Subcutaneous adipose tissue (tissue), 4 donors: ENCODE results near the gene GID8. TPM values are rescaled to one million over a fixed set of nuclear protein-coding genes. Genes with fewer than 3 reads are reported as not detected.

Source experiments
- total RNA-seq, 4 donors: library from RNA; depleted of rRNA; stranded (reverse); fragments of >200 nt; gene quantifications; one replicate each; pipeline ENCODE4 v1.1.0, GENCODE V29; 2016
- TF ChIP-seq, protein P1 (sequence below): fragments of 450-650 bp; IDR thresholded peaks from one replicate; pipeline ENCODE4 v1.5.1; 2016; ENCODE audit warnings: low read depth, mild to moderate bottlenecking, control low read depth, antibody characterized with exemption, moderate library complexity

Gene GID8
- total RNA-seq, 4 donors from 2014 or later, result 15.3 to 32.2 (median 23.6) TPM

DNA sequence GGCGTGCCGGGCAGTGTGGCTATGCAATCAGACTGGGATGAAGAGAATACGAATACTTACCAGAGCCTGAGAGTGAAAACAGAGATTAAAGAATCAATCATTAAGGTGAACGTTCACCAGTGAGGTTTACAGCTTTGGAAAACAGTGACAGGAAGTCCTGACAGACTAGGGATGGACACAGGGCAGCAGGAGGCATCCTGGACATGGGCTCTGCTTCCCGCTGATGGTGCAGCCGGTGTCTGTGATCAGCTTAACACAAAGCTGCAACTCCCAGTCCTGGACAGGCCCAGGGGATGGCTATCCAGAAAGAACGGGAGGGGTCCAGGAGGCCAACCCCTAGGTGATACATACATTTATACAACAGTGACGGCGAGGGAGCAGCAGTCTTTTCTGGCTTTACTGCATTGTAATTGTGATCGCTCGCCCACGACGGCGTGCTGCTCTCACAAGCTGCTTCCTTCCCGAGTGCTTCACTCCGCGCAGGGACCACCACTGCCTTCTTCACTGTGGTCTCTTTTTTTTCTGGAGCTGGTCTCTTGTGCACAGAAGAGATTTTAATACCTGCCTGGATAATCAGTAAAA, 32.3 kb upstream of the GID8 start:
- TF ChIP-seq, protein P1, sequence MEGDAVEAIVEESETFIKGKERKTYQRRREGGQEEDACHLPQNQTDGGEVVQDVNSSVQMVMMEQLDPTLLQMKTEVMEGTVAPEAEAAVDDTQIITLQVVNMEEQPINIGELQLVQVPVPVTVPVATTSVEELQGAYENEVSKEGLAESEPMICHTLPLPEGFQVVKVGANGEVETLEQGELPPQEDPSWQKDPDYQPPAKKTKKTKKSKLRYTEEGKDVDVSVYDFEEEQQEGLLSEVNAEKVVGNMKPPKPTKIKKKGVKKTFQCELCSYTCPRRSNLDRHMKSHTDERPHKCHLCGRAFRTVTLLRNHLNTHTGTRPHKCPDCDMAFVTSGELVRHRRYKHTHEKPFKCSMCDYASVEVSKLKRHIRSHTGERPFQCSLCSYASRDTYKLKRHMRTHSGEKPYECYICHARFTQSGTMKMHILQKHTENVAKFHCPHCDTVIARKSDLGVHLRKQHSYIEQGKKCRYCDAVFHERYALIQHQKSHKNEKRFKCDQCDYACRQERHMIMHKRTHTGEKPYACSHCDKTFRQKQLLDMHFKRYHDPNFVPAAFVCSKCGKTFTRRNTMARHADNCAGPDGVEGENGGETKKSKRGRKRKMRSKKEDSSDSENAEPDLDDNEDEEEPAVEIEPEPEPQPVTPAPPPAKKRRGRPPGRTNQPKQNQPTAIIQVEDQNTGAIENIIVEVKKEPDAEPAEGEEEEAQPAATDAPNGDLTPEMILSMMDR, result no peak

DNA sequence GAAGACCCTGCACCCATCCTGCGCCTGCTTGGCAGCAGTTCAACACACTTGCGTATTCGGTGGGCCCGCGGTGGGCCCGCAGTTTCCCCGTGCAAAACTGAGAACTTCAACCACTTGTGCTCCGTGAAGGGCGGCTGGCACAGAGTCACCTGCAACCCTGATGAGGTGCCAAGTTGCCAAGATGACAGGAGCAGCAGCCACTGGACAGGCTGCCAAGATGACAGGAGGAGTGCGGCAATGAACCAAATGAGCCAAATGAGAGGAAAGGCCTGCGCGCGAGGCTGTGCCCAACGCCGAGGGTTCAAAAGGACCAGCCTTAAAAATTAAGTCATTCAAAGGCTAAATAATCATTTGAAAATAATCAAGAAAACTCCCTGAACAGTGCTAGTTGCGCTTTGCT, 31.7 kb upstream of the GID8 start:
- TF ChIP-seq, protein P1, result no peak

DNA sequence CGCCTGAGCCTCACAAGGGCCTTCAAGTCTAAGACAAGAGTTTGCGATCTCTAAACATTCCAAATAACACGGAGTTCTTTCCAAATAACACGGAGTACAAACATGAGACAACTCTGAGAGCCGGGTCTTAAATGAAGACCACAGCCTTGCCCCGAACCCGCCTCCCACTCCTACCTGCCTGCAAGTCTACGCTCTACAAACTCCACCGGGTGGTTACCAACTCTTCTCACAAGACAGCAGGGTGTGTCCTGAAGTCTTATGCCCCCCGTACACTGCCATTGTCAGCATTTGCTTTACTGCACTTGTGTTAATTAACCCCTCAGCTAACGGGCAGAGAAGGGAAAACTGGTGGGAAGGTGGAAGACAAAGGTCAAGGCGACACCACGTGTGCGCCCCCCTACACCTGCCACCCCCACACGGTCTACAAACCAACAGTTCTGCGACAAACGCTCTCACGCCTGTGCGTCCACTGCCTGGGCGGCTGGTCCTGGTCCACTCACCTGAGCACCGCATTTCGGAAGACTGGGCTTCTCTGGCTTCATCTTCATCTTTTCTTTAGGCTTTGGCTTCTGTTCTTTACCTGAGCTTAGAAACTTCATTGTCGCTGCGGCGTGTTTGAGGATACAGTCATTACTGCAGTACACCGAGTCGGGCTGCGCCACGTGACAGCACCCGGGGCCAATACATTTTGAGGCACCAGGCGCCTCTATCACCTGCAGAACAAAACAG, 31.1 kb upstream of the GID8 start:
- TF ChIP-seq, protein P1, result no peak

GRCh38 chr20:62907384-62908317, 30.3 kb upstream of the GID8 start:
- TF ChIP-seq, protein P1, result no peak

DNA sequence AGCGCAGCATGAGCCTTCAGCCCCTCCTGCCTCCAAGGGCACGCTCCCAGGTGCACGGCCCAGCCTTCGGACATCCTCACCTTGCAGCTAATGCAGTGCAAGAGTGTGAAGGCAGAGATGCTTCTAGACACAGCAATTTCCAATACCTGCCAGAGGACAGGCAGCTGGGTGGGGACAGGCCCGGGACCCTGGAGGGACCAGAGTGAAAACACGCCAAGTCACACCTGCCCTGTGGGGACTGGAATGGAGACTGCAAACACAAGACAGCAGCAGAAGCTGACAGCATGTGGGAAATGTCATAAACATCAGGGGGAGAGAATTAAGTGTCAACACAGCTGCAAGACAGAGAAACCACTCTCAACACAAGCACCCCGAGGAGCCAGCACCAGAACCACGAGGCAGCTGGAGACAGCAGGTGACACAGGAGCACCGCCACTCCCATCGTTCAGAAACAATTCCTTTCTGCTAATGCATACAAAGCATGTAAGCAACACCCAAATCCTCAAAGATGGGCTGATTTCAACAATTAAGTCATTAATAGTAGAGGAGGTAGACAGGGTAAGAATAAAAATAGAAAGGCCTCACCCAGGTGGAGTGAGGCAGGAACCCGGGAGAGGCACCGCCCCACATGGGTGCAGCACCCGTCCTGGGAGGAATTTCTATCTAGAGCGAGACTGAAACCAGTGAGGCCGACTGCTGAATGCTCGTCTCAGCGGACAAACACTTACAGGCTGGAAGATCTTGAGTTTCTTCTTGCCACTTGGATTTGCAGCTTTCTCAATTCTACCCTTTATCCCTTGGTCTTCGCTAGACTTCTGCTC, 28.8 kb upstream of the GID8 start:
- TF ChIP-seq, protein P1, result no peak

- TF ChIP-seq, protein P1, result no peak
These were observed 27.7 kb upstream of the GID8 start for GRCh38 chr20:62910217-62910766.
